K562 (cell line): ENCODE data around the gene SMIM11. TPM values are rescaled to one million over a fixed set of nuclear protein-coding genes. Genes with fewer than 3 reads are reported as not detected.

Experiments used
- LCOR ChIP-seq: sonication (generic); formaldehyde crosslinking; IDR thresholded peaks from 2 replicates; pipeline ENCODE4 v1.8.0; 2022; ENCODE audit warnings: mild to moderate bottlenecking, missing genetic modification reagents
- PREB ChIP-seq: sonication (generic); formaldehyde crosslinking; IDR thresholded peaks from 2 replicates; pipeline ENCODE4 v1.8.1; 2023; ENCODE audit warnings: mild to moderate bottlenecking, missing genetic modification reagents
- RAD21 ChIP-seq, 2 experiments: fragments of 250-450 bp in 1 of 2; fragments of 450-650 bp in 1 of 2; sonication (Bioruptor Pico) in 1 of 2; formaldehyde crosslinking in 1 of 2; IDR thresholded peaks in 1 of 2; conservative IDR thresholded peaks in 1 of 2; 2 replicates each; pipeline versions ENCODE4 v1.4.0 to v1.8.0; 2020 to 2022; ENCODE audit warnings: mild to moderate bottlenecking in 2 of 2, moderate library complexity in 1 of 2
- ZFP91 ChIP-seq: sonication (generic); formaldehyde crosslinking; IDR thresholded peaks from 2 replicates; pipeline ENCODE4 v1.8.0; 2022; ENCODE audit warnings: mild to moderate bottlenecking, missing genetic modification reagents
- ZNF347 ChIP-seq: fragments of 450-650 bp; formaldehyde crosslinking; IDR thresholded peaks from 2 replicates; pipeline ENCODE4 v1.4.0; 2020; ENCODE audit warnings: low read depth, mild to moderate bottlenecking, moderate library complexity
- ZNF518B ChIP-seq: fragments of 250-450 bp; sonication (Bioruptor Pico); IDR thresholded peaks from 2 replicates; pipeline ENCODE4 v1.5.0; 2021; ENCODE audit warnings: mild to moderate bottlenecking, moderate library complexity
- polyA plus RNA-seq, 8 experiments: library from polyadenylated mRNA; depleted of rRNA in 4 of 8; stranded (reverse) in 5 of 8; unstranded in 3 of 8; fragments of >200 nt; fragmentation: Nextera tagmentation in 2 of 8; fragmentation: Illumina TruSeq in 1 of 8; extraction: Ambion mirVana in 2 of 8; extraction: Trizol in 1 of 8; gene quantifications; 2 replicates each; pipeline versions ENCODE4 v1.2.1 to v1.2.3, GENCODE V29; 2011 to 2014; ENCODE audit warnings: inconsistent platforms in 1 of 8, missing spikeins in 1 of 8
- total RNA-seq, 7 experiments: library from RNA; depleted of rRNA in 6 of 7; stranded (reverse); fragments of >200 nt in 6 of 7; fragmentation: Illumina TruSeq in 2 of 7; extraction: Trizol in 2 of 7; gene quantifications; 2 replicates each; pipeline versions ENCODE4 v1.2.1 to v1.2.3, GENCODE V29; 2011 to 2021; ENCODE audit warnings: low replicate concordance in 1 of 7

SMIM11 gene
- total and polyA plus RNA-seq, 9 of the 15 experiments (the other 6 are each of a cell fraction or from before 2014, with no cell fraction given): 3.9 to 113 (median 25.5) TPM

- TF ChIP-seq PREB (no peak), ZFP91 (CRISPR knock-in tag) (no peak), ZNF518B (no peak), ZNF347 (CRISPR knock-in tag) (no peak), LCOR (no peak), RAD21 (CRISPR knock-in tag; conservative IDR thresholded peaks at IDR 0.05 in 1 of 2, IDR thresholded peaks at IDR 0.05 in 1 of 2) (no peak)
These were observed 37.6 kb upstream of the SMIM11 start (continued) for GRCh38 chr21:34337741-34338140.
